Smooth muscle cell of the brain vasculature (primary cell): ENCODE results near the gene EFHD2.
"Not testable (repeated sequence)": the region's sequence is repeated elsewhere in the genome, so short reads cannot be mapped to it uniquely, and the experiment has no call there.

ENCODE experiments used
- DNase-seq: peaks from one replicate; pipeline ENCODE4 v3.0.0-alpha.2; 2012; ENCODE audit warnings: low read depth, low spot score

The EFHD2 gene

GRCh38 chr1:15452866-15453571 lies 43.3 kb downstream of the EFHD2 start:
- no peak for DNase-seq

- DNase-seq, result no peak
Observed at GRCh38 chr1:15453734-15454133, 44.0 kb downstream of the EFHD2 start.

GRCh38 chr1:15454256-15454655 lies 44.6 kb downstream of the EFHD2 start:
- DNase-seq, result peak; percentile 44

GRCh38 chr1:15455522-15455921 lies 45.8 kb downstream of the EFHD2 start:
- DNase-seq, result no peak

DNA sequence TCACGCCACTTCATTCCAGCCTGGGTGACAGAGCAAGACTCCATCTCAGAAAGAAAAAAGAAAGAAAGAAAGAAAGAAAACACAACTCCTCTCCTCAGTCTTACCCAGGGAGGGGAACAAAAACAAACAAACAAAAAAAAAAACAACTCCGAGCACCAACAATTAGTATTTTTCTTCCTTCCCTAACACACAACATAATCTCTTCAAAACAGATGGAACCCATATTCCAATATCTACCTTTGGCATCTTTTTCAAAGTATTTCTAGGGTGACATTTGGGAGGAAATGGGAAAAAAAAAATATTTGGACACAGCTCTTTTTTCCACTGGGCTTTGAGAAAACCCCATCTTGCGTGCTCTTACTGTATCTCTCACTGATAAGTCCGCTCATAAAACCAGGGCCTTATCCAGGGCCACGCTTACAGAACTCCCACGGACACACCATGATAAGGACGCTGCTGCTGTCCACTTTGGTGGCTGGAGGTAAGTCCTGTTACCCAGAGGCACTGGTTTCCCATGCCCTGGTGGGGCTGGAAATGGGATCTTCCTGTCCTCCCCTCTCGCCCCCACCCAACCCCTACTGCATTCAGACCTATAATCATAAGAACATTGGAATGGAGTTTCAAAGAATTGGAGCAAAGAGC lies 46.7 kb downstream of the EFHD2 start, which contains the start of gene CELA2A:
Gene CELA2A, plus strand, starts transcription at position 420 of the 642 bp plus-strand sequence. Its CDS starts 22 bp downstream, at position 442.
- DNase-seq, result no peak

- DNase-seq, result no peak
Observed at GRCh38 chr1:15457585-15457984, 47.9 kb downstream of the EFHD2 start.

- not testable (repeated sequence) for DNase-seq
Observed at GRCh38 chr1:15458388-15458787, 48.7 kb downstream of the EFHD2 start.

GRCh38 chr1:15459771-15460707 lies 50.4 kb downstream of the EFHD2 start:
- DNase-seq, result no peak

- no peak for DNase-seq
Observed at GRCh38 chr1:15460708-15461095, 51.0 kb downstream of the EFHD2 start.

DNA sequence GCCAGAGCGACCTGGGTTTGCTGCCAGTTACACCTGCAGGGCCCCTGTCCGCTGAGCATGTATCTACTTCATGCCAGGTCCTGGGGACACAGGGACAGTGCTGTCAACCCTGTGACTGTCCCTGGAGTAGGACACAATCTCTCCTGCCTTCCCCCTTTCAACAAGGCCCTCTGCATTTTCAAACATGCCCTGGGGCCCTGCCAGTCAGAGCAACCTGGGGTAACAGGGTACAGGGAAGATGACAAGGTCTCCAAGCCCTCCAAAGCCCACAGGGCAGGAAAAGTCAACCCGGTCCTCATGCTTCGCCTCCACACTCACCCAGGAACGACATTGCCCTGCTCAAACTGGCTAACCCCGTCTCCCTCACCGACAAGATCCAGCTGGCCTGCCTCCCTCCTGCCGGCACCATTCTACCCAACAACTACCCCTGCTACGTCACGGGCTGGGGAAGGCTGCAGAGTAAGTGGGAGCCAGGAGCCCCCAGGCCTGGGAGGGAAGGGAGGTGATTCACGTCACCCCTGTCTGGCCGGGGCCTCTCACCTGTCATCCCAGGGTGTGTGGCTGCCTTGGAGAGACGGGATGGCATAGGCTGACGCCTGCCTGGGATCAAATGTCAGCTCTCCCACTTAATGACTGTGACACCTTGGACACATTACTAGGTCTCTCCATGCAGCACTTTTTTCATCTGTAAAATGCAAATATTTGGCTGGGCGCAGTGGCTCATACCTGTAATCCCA lies 53.5 kb downstream of the EFHD2 start:
- not testable (repeated sequence) for DNase-seq

- not testable (repeated sequence) for DNase-seq
Observed at GRCh38 chr1:15463926-15464322, 54.2 kb downstream of the EFHD2 start.

DNA sequence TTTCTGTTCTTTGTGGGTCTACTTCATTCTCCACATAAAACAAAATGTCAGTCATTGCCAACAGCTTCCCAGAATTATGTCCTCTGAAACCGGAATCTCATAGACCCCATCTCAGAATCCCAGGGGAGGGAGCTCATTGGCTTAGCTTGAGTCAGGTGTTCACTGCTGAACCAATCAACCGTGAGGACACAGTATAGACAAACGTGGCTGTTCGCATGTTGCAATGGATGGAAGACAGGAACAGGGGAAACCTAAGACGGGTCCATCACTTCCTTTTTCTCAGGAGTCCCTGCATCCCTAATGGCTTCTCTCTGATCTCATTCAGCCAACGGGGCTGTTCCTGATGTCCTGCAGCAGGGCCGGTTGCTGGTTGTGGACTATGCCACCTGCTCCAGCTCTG lies 56.0 kb downstream of the EFHD2 start:
- no peak for DNase-seq

DNA sequence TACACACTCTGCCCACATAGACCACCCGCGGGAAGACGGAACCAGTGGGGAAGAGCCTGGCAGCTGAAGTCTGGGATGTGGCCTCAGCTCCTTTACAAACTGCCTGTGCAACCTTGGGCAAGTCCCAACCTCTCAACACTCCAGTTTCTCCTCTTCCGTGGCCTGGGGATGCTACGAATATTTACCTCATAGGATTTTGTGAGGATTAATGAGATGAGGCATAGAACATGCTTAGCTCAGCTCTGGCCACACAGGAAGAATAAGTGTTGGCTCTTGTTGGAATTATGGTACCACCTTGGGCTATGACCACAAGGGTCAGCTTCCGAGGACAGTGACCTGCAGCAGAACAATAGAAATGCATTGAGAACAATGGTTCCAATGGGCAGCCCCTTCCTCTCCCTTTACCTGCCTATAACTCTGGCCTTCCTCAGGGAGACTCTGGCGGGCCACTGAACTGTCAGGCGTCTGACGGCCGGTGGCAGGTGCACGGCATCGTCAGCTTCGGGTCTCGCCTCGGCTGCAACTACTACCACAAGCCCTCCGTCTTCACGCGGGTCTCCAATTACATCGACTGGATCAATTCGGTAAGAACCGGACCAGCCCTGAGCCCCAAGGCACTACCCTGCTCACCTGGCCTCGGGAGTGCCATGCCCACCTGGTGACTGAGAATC lies 57.4 kb downstream of the EFHD2 start:
- DNase-seq, result not testable (repeated sequence)

DNA sequence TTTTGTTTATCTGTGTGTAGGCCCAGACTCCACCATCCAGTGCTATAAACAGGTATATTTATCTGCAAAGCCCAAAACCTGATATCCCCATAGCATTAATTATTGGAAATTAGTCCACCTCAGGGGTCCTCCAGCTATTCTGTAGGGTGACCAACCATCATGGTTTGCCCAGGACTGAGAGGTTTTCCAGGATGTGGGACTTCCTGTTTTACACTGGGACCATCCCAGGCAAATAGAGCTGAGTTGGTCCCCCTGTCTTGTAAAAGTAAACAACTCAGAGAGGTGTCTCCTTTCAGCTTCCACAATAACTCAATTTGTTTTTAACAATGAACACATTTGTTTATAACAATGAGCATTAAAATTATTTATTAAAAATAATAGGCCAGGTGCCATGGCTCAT lies 58.5 kb downstream of the EFHD2 start:
- no peak for DNase-seq

DNA sequence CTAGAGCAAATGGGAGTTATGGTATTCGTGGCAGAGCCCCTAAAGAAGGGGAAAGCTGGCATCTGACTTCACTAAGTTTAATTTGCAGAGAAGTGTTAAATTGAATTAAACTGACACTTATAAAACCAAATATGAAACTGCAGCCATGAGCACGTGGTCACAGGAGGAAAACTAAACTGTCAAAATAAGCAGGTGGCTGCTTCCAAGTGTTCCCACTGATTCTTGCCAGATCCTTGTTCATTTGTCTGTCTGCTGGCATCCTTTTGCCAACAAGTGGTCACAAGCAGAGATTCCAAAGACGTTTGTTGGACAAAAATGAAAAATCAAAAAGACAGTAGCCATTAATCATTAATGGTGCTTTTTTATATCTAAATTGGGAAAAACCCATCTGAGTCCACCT lies 59.7 kb downstream of the EFHD2 start:
- DNase-seq, result no peak

DNA sequence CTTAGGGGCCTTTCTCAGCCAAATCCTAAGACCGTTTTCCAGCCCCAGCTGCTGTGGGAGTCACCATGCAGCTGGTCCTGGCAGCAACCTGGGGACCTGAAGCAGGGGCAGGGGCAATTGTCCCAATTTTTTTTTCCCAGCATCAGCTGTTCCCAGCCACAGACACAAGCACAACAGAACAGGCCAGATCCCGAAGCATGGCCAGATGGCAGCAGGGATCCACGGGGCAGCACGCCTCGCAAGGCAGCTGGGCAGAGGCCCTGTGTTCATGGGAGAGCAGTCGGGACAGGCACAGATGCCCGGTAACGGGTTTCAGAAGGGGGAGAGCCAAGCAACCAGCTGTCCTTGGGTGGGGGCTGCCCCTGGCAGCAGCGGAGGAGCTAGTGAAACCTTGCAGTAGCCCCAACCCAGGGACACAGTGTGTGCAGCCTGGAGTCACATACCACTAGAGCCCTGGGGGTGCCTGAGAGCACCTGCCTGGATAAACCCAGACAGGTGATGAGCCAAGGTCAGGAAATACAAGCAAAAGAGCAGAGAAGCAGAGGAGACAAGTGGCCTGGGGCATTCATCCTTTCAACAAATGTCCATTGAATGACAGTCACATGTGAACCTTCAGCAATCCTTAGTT lies 60.2 kb downstream of the EFHD2 start:
- DNase-seq, result not testable (repeated sequence)

DNA sequence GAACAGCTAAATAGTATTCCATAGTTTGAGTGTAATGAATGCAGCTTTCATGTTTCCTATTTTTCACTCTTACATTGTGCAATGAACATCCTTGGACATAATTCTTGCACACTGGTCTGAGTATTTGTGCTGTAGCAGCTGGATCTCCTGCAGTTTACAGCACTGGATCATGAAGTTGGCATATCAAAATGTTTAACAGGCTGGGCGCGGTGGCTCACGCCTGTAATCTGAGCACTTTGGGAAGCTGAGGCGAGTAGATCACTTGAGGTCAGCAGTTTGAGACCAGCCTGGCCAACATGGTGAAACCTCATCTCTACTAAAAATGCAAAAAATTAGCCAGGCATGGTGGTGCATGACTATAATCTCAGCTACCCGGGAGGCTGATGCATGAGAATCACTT lies 61.4 kb downstream of the EFHD2 start:
- DNase-seq, result not testable (repeated sequence)

GRCh38 chr1:15471723-15472122 lies 62.0 kb downstream of the EFHD2 start:
- DNase-seq, result not testable (repeated sequence)

DNA sequence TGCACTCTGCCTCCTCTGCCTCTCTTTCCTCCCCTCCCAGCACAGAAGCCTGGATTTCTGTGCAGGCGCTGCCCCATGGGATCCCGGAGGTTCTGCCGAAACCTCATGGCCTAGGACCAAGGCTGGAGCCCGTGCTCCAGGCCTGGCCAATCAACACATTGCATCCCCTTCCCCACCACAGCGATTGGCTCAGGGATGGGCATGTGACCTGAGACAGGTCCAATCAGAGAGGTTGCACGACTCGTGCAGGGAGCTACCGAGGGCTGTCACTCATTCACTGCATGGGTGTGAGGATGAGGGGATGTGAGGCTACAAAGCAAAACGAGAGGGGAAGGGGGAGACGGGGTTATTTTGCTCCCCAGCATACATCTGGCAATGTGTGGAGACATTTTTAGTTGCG lies 62.9 kb downstream of the EFHD2 start:
- DNase-seq, result no peak

GRCh38 chr1:15475752-15476314 lies 66.1 kb downstream of the EFHD2 start, which contains the start of gene CELA2B:
CELA2B (plus strand) TSS chr1:15476104; CDS start chr1:15476126, 22 bp downstream.
- DNase-seq, result no peak
